HCEC 1CT (cell line): ENCODE data around the gene CRPPA.

Experiments used
- DNase-seq: peaks from one replicate; pipeline ENCODE4 v3.0.0-alpha.2; 2017

Gene CRPPA

DNA sequence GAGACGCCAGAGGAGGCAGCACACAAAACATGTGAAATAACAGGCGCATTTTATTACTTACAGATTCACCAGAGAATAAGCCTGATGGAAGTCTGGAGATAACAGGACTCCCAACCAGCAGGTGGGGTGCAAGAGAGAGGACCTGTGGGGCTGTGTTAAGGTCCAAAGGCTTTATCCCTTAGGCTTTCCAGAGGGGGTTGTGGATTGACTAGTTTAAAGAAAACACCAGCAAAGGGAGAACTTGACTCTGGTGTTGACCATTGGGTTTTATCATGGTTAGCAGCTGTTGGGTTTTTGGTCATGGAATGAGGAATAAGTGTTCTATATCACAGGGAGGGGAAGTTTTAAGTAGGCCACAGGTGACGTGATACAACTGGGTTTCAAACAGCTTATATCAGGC lies 1.6 kb upstream of the CRPPA start:
- no peak for DNase-seq

GRCh38 chr7:16422103-16422435 lies 731 bp upstream of the CRPPA start:
- DNase-seq, result peak; percentile 58

- DNase-seq, result peak; percentile 90
Measured at GRCh38 chr7:16420649-16421332, 547 bp downstream of the CRPPA start.

DNA sequence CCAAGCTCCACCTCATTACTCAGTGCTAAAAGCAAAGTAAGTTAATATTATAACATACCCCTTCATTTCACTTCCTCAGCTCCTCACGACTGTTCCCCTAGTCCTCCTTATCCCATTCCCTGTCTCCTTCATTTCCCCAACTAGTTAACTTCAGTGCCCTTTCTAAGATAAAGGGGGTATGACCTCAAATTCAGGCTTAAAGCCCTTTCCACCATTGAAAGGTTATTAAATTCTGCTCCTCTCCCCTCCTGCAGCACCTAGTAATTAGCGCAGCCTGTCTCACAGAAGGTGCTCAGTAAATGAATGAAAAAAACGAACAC lies 1.0 kb downstream of the CRPPA start:
- DNase-seq, result no peak

DNA sequence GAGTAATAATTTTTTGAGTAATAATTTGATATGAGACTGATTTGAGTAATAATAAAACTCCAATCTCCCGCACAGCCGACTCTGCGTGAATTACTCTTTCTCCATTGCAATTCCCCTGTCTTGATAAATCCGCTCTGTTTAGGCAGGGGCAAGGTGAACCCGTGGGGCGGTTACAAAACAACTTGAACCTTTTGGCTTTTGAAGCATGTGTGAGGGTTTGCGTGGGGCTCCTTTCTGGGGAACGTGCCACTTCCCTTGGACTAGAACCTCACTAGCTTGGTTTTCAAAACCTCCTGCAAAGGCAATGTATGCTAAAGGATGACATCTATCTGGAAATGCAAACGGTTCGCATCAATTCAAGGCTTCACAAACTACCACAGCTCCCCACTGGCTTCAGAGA lies 1.5 kb downstream of the CRPPA start:
- no peak for DNase-seq

- DNase-seq, result no peak
Measured at GRCh38 chr7:16419126-16419525, 2.2 kb downstream of the CRPPA start.

GRCh38 chr7:16417906-16418305 lies 3.4 kb downstream of the CRPPA start:
- DNase-seq, result no peak

DNA sequence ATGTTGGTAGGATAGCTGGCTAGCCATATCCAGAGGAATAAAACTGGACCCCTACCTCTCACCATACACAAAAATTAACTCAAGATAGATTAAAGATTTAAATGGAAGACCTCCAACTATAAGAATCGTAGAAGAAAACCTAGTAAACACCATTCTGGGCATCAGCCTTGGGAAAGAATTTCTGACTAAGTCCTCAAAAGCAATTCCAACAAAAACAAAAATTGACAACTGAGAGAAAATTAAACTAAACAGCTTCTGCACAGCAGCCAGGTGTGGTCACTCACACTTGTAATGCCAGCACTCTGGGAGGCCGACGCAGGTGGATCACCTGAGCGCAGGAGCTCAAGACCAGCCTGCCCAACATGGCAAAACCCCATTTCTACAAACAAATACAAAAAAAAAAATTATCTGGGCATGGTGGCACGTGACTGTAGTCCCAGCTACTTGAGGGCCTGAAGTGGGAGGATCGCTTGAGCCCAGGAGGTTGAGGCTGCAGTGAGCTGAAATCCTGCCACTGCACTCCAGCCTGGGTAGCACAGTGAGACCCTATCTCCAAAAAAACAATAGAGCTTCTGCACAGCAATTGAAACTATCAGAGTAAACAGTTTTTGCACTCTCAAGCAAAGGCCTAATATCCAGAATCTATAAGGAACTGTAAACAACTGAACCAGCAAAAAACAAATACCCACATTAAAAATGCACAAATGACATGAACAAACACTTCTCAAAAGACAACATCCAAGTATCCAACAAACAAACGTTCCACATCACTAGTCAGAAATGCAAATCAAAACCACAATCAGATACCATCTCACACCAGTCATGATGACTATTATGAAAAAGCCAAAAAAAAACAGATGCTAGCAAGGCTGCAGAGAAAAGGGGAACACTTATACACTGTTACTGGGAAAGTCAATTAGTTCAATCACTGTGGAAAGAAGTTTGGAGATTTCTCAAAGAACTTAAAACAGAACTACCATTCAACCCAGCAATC lies 4.8 kb downstream of the CRPPA start:
- DNase-seq, result peak; percentile 88

- peak; percentile 26 for DNase-seq
Measured at GRCh38 chr7:16412274-16413254, 8.8 kb downstream of the CRPPA start.

DNA sequence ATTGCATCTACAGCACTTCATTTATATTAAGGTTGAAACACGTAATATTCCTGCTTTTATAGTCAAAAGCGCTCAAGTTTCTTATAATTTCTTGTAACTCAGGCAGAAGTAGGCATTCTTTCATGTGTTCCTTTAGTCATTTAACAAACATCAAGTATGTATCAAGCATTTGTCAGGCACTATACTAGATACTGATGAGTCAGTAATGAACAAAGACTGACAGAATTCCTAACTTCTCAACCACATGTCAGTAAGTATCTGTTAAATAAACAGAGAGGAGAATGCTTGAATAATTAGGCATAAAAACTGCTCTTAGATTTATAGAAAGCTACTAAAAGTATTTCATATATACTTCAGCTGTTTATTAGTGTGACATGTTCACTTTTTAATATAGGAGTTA lies 9.9 kb downstream of the CRPPA start:
- peak; percentile 70 for DNase-seq

DNA sequence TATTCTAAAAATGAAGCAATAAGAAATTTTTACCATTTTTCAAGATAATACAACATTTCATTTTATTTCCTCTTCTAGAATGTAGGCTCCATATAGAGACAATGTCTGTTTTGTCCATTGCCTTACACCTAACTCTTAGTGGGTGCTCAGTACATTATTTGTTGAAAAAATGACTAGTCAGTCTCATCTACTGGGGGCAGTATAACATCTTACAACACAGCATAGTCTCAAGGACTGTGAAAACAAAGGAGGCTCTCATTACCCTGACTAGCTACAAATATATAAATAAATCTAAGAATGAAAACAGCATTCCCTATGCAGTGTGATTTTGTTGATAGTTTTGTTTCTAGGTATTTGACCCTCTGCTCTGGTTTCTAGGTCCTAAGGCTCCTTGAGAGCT lies 11.6 kb downstream of the CRPPA start:
- DNase-seq, result peak; percentile 21

- no peak for DNase-seq
Measured at GRCh38 chr7:16404636-16405035, 16.7 kb downstream of the CRPPA start.

DNA sequence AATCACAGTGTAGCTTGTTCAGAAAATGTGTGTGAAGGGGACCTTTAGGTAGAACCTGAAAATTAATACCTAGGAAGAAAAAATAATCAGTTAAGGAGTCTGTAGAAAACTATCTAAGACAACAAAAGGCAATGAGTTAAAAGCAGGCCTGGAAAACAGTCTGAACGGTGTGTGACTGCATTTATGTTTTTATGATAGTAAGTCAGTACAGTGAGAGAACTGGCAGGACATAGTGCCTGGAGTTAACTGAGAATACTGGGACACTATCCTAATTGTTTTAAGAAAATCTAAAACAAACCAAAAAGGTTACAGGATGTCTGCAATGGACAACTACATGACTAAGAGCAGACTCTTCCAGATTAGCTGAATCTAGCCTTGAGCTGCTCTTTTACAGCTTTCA lies 17.9 kb downstream of the CRPPA start:
- DNase-seq, result no peak

GRCh38 chr7:16402940-16403339 lies 18.4 kb downstream of the CRPPA start:
- no peak for DNase-seq

DNA sequence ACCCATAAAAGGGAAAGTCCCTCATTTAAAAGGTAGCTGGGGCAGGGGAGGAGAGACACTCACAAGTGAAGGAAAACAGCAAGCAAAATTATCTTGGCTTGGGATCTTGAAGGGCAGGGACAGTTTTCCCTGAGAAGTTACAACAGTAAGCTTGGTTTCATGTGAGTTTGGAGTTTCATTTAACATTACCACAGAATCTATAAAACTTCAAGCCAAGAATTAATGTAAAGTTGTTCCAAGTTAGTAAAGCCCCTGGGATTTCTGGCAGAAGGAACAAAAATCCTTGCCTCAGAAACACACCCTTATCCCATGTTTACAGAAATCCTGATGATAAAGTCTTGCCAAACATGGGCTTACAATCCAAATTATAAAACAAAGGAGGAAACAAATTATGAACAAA lies 19.2 kb downstream of the CRPPA start:
- no peak for DNase-seq

DNA sequence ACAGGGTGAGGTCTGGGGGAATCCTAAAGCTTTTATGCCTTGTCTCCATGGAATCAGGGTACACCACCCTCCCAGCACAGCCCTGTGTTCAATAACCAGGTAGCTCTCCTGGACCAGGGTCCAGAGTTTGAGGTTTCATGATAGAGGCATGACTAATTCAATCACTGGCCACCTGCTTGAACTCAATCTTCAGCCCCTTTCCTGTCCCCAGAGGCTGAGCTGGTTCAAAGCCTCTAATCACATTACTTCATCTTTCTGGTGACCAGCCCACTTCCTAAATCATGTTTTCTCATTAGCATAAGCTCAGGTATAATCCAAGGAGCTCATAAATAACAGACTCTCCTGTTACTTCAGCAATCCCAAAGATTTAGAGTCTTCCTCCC lies 20.5 kb downstream of the CRPPA start:
- no peak for DNase-seq

GRCh38 chr7:16399916-16400892 lies 21.1 kb downstream of the CRPPA start:
- DNase-seq, result no peak

DNA sequence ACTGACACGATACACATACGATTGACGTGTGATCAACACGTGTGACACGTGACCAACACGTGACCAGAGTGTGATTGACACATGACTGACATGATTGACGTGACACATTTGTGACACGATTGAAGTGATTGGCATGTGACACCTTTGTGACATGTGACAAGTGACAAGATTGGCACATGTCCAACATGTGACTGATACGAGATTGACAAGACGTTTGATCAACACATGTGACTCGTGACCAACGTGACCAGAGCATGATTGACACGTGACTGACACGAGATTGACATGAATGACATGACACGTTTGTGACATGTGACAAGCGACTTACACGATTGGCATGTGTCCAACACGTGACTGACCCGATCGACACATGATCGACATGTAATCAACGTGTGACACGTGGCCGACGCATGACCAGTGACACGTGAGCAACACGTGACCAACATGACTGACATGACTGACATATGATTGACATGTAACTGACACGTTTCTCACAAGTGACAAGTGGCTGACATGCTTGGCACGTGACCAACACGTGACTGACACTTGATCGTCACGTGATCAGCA lies 22.0 kb downstream of the CRPPA start:
- no peak for DNase-seq

DNA sequence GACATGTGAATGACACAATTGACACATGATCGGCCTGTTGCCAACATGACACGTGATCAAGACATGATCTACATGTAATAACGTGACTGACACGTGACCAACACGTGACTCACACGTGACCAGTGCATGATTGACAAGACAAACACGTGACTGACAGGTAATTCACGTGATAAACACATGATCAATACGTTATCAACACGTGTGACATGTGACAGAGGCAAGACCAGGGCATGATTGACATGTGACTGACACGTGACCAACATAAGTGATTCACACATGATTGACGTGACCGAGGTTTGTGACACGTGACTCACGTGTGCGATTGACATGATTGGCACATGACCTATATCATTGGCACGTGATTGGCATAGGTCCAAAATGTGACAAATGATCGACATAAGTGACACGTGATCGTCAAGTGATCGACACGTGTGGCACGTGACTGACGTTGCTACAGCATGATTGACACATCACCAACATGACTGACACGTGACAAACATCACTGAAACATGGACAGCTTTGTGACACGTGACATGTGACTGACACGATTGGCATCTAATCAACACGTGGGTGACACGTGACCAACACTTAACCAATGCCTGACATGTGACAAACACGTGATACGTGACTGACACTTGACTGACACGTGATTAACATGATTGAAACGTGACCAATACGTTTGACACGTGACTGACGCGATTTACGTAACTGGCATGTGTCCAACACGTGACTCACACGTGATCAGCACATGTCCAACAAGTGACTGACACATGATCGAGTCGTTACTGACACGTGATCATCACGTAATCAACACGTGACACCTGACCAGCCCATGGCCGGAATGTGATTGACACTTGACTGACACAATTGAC lies 23.0 kb downstream of the CRPPA start:
- no peak for DNase-seq

DNA sequence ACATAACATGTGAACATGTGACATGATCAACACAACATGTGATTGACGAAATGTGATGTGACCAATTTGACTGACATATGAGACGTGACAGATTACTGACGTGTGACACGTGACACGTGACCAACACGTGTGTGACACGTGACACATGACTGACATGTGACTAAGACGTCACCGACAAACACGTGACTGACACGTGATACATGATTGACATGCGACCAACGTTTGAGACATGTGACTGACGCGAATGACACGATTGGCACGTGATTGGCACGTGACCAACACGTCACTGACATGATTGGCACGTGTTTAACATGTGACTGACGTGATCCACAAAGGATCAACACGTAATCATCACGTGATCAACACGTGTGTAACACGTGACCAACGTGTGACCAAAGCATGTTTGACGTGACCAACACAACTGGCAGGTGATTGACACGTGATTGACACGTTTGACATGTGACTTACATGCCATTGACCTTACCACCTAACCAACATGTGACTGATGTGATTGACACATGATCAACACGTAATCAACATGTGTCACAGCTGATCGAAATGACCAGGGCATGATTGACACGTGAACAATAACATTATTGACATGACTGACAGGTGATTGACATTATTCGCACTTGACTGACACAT lies 23.7 kb downstream of the CRPPA start:
- no peak for DNase-seq
